GM19043 (cell line): ENCODE measurements around the gene DDX27.

Experiments
- ATAC-seq: cut with Tn5 transposase; IDR thresholded peaks from one replicate; pipeline ENCODE4 v1.9.1; 2021; ENCODE audit warnings: low read depth; ENCODE audit not compliant: unreplicated experiment

The DDX27 gene

GRCh38 chr20:49276961-49277785 is 58.0 kb downstream of the DDX27 start:
- ATAC-seq, result no peak

GRCh38 chr20:49277786-49278035 is 58.5 kb downstream of the DDX27 start:
- no peak for ATAC-seq

GRCh38 chr20:49278036-49278817 is 59.0 kb downstream of the DDX27 start, which contains the start of gene ZNFX1:
Gene ZNFX1 (minus strand): TSS chr20:49278057. CDS start chr20:49275839, 2,218 bp downstream.
- ATAC-seq, result peak; percentile 80

- ATAC-seq, result no peak
Measured at GRCh38 chr20:49278818-49279676, 59.8 kb downstream of the DDX27 start.

GRCh38 chr20:49279677-49280462 is 60.7 kb downstream of the DDX27 start:
- ATAC-seq, result no peak

GRCh38 chr20:49280463-49281058 is 61.3 kb downstream of the DDX27 start:
- no peak for ATAC-seq

GRCh38 chr20:49281059-49281912 is 62.1 kb downstream of the DDX27 start:
- ATAC-seq, result no peak

GRCh38 chr20:49281913-49282467 is 62.8 kb downstream of the DDX27 start:
- no peak for ATAC-seq

GRCh38 chr20:49282584-49283171 is 63.5 kb downstream of the DDX27 start:
- no peak for ATAC-seq

GRCh38 chr20:49283176-49283702 is 64.0 kb downstream of the DDX27 start:
- no peak for ATAC-seq

- no peak for ATAC-seq
Measured at GRCh38 chr20:49283703-49284625, 64.7 kb downstream of the DDX27 start.

GRCh38 chr20:49284818-49285217 is 65.6 kb downstream of the DDX27 start:
- no peak for ATAC-seq

GRCh38 chr20:49285233-49285668 is 66.0 kb downstream of the DDX27 start:
- ATAC-seq, result no peak

GRCh38 chr20:49285813-49286494 is 66.7 kb downstream of the DDX27 start:
- ATAC-seq, result no peak

- ATAC-seq, result no peak
Measured at GRCh38 chr20:49286689-49287551, 67.7 kb downstream of the DDX27 start.
